ENCODE data around the gene NBAS.

- TF ChIP-seq, protein P1, sequence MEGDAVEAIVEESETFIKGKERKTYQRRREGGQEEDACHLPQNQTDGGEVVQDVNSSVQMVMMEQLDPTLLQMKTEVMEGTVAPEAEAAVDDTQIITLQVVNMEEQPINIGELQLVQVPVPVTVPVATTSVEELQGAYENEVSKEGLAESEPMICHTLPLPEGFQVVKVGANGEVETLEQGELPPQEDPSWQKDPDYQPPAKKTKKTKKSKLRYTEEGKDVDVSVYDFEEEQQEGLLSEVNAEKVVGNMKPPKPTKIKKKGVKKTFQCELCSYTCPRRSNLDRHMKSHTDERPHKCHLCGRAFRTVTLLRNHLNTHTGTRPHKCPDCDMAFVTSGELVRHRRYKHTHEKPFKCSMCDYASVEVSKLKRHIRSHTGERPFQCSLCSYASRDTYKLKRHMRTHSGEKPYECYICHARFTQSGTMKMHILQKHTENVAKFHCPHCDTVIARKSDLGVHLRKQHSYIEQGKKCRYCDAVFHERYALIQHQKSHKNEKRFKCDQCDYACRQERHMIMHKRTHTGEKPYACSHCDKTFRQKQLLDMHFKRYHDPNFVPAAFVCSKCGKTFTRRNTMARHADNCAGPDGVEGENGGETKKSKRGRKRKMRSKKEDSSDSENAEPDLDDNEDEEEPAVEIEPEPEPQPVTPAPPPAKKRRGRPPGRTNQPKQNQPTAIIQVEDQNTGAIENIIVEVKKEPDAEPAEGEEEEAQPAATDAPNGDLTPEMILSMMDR (IDR thresholded peaks at IDR 0.05), result no peak
- TF ChIP-seq POLR2AphosphoS5 (IDR thresholded peaks at IDR 0.05; ENCODE audit: low read depth, low read length) (no peak), SIN3A (IDR thresholded peaks at IDR 0.05; ENCODE audit: borderline replicate concordance, insufficient read depth, low read depth, low read length) (no peak)
Observed at GRCh38 chr2:15269043-15269442, 292.1 kb downstream of the NBAS start.

Measured in Panc1 (cell line).